ENCODE measurements around the gene AQP12A.

Gene AQP12A

DNA sequence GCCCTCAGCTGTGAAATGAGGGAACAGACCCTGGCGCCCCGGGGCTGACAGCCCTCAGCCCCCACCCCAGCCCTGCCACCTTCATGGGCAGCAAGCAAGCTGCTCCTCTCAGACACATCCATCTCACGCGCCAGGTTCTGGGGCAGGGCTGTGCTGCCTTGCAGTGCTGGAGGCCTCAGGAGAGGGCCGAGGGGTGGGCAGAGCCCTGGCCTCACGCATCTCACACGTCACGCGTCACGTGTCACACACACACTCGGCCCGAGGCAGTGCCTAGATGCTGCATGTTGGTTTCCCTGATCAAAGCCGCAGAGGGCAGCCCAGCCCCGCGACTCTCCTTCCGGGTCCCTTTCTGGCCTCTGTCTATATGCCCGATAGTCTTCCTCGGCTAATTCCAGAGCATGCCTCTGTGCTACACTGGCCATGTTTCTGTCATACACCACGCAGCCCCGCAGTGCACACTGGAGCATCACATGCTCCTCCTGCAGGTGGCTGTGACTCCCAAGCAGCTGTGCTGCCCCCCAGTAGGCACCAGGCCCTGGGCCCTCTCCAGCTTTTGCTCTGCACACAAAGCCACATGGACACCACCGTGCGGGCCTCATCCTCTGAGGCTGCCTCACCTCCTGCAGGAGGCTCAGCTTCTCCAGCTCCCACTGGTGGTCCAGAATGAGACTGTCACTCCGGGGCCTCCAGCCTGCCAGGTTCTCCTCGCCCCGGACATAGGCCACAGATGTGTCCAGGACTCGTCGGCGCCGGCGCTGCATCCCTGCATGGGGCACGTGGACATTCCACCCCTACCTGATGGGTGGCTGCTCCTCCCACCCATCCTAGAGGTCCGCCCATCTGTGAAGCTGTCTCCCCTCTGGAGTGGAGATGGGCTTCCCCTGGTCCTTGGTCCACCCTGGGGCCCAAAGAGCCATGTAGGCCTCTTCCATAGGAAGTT is 31.4 kb downstream of the AQP12A start:
- no peak for DNase-seq (ENCODE audit: low read depth in 3 of 3)

DNA sequence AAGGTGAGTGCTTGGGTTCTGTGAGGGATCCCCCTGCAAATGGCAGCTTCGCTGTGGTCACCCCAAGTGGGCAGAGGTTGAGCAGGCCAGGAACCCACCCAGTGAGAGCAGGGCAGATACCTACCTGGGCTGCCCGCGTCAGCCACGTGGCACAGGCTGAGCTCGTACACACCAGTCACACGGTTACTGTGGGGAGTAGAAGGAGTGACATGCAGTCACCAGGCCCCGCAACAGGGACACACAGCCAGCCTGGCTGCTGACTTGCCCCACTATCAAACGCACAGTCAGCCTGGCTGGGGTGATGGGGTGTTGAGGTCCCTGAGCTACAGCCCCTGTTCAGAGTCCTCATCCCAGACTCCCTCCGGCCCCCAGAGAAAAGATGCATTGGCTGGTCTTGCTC is 32.2 kb downstream of the AQP12A start:
- no peak for DNase-seq (ENCODE audit: low read depth in 3 of 3)

- DNase-seq (ENCODE audit: low read depth in 3 of 3), result no peak
Measured at GRCh38 chr2:240724431-240724830, 32.8 kb downstream of the AQP12A start.

- no peak for DNase-seq (ENCODE audit: low read depth in 3 of 3)
Measured at GRCh38 chr2:240725266-240725665, 33.6 kb downstream of the AQP12A start.

GRCh38 chr2:240725671-240726070 is 34.0 kb downstream of the AQP12A start:
- no peak for DNase-seq (ENCODE audit: low read depth in 3 of 3)

DNA sequence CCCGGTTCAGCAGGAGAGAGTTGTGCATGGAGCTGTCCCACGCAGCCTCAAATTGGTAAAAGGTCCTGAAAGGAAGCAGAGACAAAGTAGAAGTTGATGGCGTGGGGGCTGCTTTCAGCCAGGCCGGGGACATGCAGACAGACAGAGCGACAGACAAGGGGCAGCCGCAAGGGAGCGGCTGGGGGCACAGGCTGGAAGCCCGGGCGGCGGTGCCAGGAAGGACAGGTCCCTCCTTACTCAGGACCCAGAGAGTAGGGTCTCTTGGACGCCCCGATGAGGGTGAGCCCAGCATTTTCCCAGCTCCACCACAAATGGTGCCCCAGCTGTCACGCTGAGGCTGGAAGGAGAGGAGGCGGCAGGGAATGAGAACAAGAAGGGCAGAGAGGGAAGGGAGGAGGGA is 35.2 kb downstream of the AQP12A start:
- no peak for DNase-seq (ENCODE audit: low read depth in 3 of 3)

DNA sequence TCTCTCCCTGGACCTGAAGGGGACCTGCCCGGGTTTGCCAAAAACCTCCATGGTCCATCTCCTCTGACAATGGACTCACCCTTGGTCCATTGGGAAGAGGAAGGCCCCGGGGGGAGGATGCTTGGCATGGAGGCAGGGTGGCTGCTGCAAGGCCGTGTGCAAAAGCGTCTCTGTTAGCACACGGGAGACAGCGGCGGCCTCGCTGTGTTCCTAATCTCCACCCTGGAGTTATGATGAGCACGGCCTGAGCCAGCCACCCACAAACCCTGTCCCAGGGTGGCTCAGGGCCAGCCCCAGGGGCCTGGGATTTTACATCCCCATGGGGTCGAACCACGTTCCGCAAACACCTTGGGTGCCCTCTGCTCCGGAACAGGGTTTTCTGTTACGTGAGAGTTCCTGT is 35.8 kb downstream of the AQP12A start:
- no peak for DNase-seq (ENCODE audit: low read depth in 3 of 3)

GRCh38 chr2:240727913-240728312 is 36.2 kb downstream of the AQP12A start:
- DNase-seq (ENCODE audit: low read depth in 3 of 3), result no peak

GRCh38 chr2:240728361-240728760 is 36.7 kb downstream of the AQP12A start:
- DNase-seq (ENCODE audit: low read depth in 3 of 3), result no peak

DNA sequence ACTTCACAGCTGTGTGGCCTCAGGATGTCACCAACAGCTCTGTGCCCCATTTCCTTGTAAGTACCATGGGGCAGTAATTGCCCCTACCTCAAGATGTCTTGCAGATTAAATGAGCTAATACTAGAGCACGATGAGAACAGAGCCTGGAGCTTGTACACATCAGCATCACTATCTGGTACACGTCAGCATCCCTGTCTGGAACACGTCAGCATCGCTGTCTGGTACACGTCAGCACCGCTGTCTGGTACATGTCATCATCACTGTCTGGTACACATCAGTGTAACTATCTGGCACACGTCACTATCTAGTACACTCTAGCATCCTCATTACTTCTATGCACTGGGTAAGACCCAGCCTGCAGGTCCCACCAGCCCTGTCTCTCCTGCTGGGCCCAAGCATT is 37.2 kb downstream of the AQP12A start:
- no peak for DNase-seq (ENCODE audit: low read depth in 3 of 3)

DNA sequence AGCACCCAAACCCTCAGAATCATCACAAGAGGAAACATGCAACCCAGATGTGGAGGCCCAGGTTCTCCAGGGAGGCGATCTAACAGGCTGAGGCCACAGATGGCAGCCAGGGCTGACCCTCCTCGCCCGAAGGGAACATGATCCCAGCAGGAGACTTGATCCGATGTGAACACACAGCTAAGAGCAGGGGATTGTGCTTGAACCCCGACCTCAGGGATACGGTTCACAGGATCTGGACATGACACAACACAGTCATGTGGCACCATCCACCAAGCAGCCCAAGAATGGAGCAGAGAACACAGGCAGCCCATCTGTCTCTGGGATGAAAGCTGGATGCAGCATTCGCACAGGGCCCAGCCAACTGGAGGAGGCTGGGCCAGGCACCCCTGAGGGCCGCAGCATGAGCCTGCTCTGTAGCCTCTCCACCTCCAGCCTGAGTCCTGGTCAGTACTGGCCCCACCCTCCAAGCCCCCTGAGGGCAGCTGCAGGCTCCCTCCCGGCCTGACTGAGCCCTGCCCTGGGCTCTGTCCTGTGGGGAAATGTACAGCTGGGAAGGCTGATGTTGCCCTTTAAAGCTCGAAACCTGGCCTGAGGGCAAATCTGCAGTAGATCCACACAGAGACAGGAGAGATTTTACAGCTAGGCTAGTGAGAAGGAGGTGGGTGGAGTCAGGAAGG is 39.0 kb downstream of the AQP12A start:
- DNase-seq (ENCODE audit: low read depth in 3 of 3), result no peak

- DNase-seq (ENCODE audit: low read depth in 3 of 3), result no peak
Measured at GRCh38 chr2:240731178-240731545, 39.5 kb downstream of the AQP12A start.

GRCh38 chr2:240732184-240732583 is 40.5 kb downstream of the AQP12A start:
- DNase-seq (ENCODE audit: low read depth in 3 of 3), result no peak

- DNase-seq (ENCODE audit: low read depth in 3 of 3), result no peak
Measured at GRCh38 chr2:240732911-240733622, 41.4 kb downstream of the AQP12A start.

- DNase-seq (ENCODE audit: low read depth in 3 of 3), result no peak
Measured at GRCh38 chr2:240733803-240734495, 42.3 kb downstream of the AQP12A start.

DNA sequence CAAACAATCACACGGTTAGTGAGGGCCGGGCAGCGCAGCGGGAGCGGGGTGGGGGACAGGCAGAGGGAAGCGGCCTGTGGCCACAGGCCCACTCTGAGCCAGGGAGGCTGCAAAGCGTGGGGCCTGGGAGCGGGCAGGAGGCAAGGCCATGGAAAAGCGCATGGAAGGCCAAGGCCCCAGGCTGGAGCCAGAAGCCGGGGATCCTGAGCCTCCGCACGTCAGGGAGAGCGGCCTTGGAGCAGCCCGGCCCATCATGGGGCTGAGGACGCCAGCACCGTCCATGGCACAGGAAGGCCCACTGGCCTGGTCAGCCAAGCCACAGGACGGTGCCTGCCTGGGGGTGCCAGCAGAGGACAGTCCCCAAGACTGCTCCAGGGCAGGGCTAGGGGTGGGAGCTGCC is 43.1 kb downstream of the AQP12A start:
- no peak for DNase-seq (ENCODE audit: low read depth in 3 of 3)

DNA sequence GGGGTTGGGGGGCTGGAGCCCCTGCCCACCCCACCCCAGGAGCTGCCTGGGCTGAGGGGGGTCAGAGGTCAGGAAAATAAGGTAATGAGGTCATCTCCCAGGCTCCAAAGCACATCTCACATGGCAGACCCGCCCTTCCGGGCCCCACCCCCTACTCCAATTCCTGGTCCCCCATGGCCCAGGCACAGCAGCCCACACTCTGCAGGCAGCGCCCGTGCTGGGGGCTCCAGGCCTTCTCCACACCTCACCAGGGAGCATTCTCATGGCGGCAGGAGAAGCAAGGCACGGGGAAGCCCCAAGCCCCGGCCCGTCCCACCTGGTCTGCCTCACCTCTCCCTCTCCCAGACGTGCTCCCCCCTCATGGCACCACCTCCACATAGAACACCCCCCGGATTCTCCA is 43.8 kb downstream of the AQP12A start:
- DNase-seq (ENCODE audit: low read depth in 3 of 3), result no peak

GRCh38 chr2:240736281-240737250 is 44.9 kb downstream of the AQP12A start:
- no peak for DNase-seq (ENCODE audit: low read depth in 3 of 3)

GRCh38 chr2:240737512-240737911 is 45.8 kb downstream of the AQP12A start:
- DNase-seq (ENCODE audit: low read depth in 3 of 3), result no peak

- DNase-seq (ENCODE audit: low read depth in 3 of 3), result no peak
Measured at GRCh38 chr2:240737958-240738357, 46.3 kb downstream of the AQP12A start.

DNA sequence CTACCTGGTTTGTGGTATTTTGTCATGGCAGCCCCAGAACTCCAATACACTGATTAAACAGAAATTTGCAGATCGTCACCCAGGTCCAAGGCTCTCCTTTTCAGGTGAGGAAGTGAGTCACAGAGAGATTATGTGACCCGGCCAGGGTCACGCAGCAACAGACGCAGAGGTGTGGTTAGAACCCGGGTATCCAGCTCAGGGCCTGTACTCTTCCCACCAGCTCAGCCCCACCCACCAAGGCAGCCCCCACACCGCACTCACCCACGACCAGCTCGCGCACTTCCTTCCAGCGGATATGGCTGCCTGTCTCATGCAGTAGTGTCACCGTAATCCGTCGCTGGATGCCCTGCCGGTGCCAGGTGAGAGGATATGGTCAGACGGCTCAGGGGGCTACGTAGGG is 48.1 kb downstream of the AQP12A start:
- peak in 2 of 3 experiments; percentile 10 to 19 for DNase-seq (ENCODE audit: low read depth in 3 of 3)
